ENCODE results near the gene EEF1A2. TPM values are rescaled to one million over a fixed set of nuclear protein-coding genes. Genes with fewer than 3 reads are reported as not detected.

EEF1A2 gene
- total RNA-seq, 4 donors from 2014 or later: not detected

GRCh38 chr20:63456429-63457284 is 42.2 kb downstream of the EEF1A2 start:
- TF ChIP-seq EP300 (IDR thresholded peaks at IDR 0.05) (no peak), POLR2A (IDR thresholded peaks at IDR 0.05) (no peak), CTCF (IDR thresholded peaks at IDR 0.05) (no peak)
- H3K9me3 ChIP-seq: no peaks in the 10 kb centered on the region
- 58 to 72% methylated on average over 22 to 35 of the region's 40 CpGs for WGBS, 2 donors
- peaks cover 0 to 20% (median 0%) of the 10 kb centered on the region in 4 donors for H3K4me1 ChIP-seq
- no peaks in the 10 kb centered on the region for H3K36me3 ChIP-seq
- peaks cover 0 to 90% of the 10 kb centered on the region in 2 donors for H3K27me3 ChIP-seq
- no peak overlapping the region for H3K27ac ChIP-seq
- DNase-seq (ENCODE audit: low spot score in 2 of 2): no peak
- H3K4me3 ChIP-seq: no peak overlapping the region

- peaks cover 0 to 92% of the 10 kb centered on the region in 2 donors for H3K27me3 ChIP-seq
- no peak overlapping the region for H3K4me3 ChIP-seq
- no peaks in the 10 kb centered on the region for H3K36me3 ChIP-seq
- H3K4me1 ChIP-seq: peaks cover 0 to 20% (median 0%) of the 10 kb centered on the region in 4 donors
- H3K9me3 ChIP-seq: no peaks in the 10 kb centered on the region
- 83 to 88% methylated on average over 2 to 6 of the region's 10 CpGs for WGBS, 2 donors
- H3K27ac ChIP-seq: no peak overlapping the region
- no peak for DNase-seq (ENCODE audit: low spot score in 2 of 2)
- TF ChIP-seq POLR2A (IDR thresholded peaks at IDR 0.05) (no peak), EP300 (IDR thresholded peaks at IDR 0.05) (no peak), CTCF (IDR thresholded peaks at IDR 0.05) (no peak)
Measured at GRCh38 chr20:63455568-63455859, 43.4 kb downstream of the EEF1A2 start.

GRCh38 chr20:63454731-63455567 is 43.9 kb downstream of the EEF1A2 start:
- Histone ChIP-seq H3K9me3 (no peaks in the 10 kb centered on the region), H3K4me3 (no peak overlapping the region), H3K4me1 (peaks cover 0 to 20% (median 0%) of the 10 kb centered on the region in 4 donors), H3K27me3 (peaks cover 0 to 92% of the 10 kb centered on the region in 2 donors), H3K36me3 (no peaks in the 10 kb centered on the region), H3K27ac (no peak overlapping the region)
- DNase-seq (ENCODE audit: low spot score in 2 of 2): no peak
- 30 to 34% methylated on average over 27 of the region's 35 CpGs for WGBS, 2 donors
- TF ChIP-seq EP300 (IDR thresholded peaks at IDR 0.05) (no peak), CTCF (IDR thresholded peaks at IDR 0.05) (no peak), POLR2A (IDR thresholded peaks at IDR 0.05) (no peak)

GRCh38 chr20:63452821-63453523 is 45.9 kb downstream of the EEF1A2 start:
- Histone ChIP-seq H3K4me3 (no peak overlapping the region), H3K4me1 (peaks cover 0 to 20% (median 0%) of the 10 kb centered on the region in 4 donors), H3K9me3 (no peaks in the 10 kb centered on the region), H3K27ac (no peak overlapping the region), H3K27me3 (peaks cover 0 to 99% of the 10 kb centered on the region in 2 donors), H3K36me3 (no peaks in the 10 kb centered on the region)
- 28 to 38% methylated on average over 17 to 42 of the region's 46 CpGs for WGBS, 2 donors
- no peak for DNase-seq (ENCODE audit: low spot score in 2 of 2)
- TF ChIP-seq CTCF (IDR thresholded peaks at IDR 0.05): no peak
- no peak for TF ChIP-seq POLR2A (IDR thresholded peaks at IDR 0.05)
- no peak for TF ChIP-seq EP300 (IDR thresholded peaks at IDR 0.05)

All from tibial nerve (tissue), 4 donors.